Measurements from ENCODE around the gene NANOS1.

Gene NANOS1

GRCh38 chr10:119029613-119030420 is at the start of gene NANOS1:
TSS of gene NANOS1 (plus strand) at chr10:119029714. CDS start at chr10:119029802, 88 bp downstream.
- no peak for DNase-seq

GRCh38 chr10:118980135-118980865 is 49.2 kb upstream of the NANOS1 start:
- DNase-seq = no peak

- no peak for DNase-seq
These were observed 48.6 kb upstream of the NANOS1 start for GRCh38 chr10:118980870-118981269.

GRCh38 chr10:118981946-118982345 is 47.6 kb upstream of the NANOS1 start:
- no peak for DNase-seq

GRCh38 chr10:118982366-118982765 is 47.1 kb upstream of the NANOS1 start:
- DNase-seq = no peak

GRCh38 chr10:118983263-118983662 is 46.3 kb upstream of the NANOS1 start:
- DNase-seq = no peak

GRCh38 chr10:118985576-118985975 is 43.9 kb upstream of the NANOS1 start:
- no peak for DNase-seq

GRCh38 chr10:118986815-118987790 is 42.4 kb upstream of the NANOS1 start:
- DNase-seq = no peak

- no peak for DNase-seq
These were observed 39.2 kb upstream of the NANOS1 start for GRCh38 chr10:118990326-118990725.

GRCh38 chr10:118992496-118992895 is 37.0 kb upstream of the NANOS1 start:
- no peak for DNase-seq

GRCh38 chr10:118993214-118993613 is 36.3 kb upstream of the NANOS1 start:
- DNase-seq = no peak

GRCh38 chr10:118994321-118994720 is 35.2 kb upstream of the NANOS1 start:
- no peak for DNase-seq

GRCh38 chr10:118995739-118996138 is 33.8 kb upstream of the NANOS1 start:
- DNase-seq = no peak

GRCh38 chr10:118997379-118997778 is 32.1 kb upstream of the NANOS1 start:
- no peak for DNase-seq

- no peak for DNase-seq
These were observed 31.3 kb upstream of the NANOS1 start for GRCh38 chr10:118998183-118998582.

- no peak for DNase-seq
These were observed 27.6 kb upstream of the NANOS1 start for GRCh38 chr10:119001717-119002500.

GRCh38 chr10:119003572-119004289 is 25.8 kb upstream of the NANOS1 start:
- DNase-seq = no peak

- DNase-seq = no peak
These were observed 24.0 kb upstream of the NANOS1 start for GRCh38 chr10:119005362-119006043.

- DNase-seq = no peak
These were observed 22.9 kb upstream of the NANOS1 start for GRCh38 chr10:119006451-119007210.

GRCh38 chr10:119007211-119007574 is 22.3 kb upstream of the NANOS1 start:
- DNase-seq = no peak

Data from bone marrow (tissue), 2 donors.